HEK293 (cell line): ENCODE data around the gene C6orf89.

Experiments
- KLF10 ChIP-seq: fragments of 450-650 bp; IDR thresholded peaks from 2 replicates; pipeline ENCODE4 v1.5.1; 2018; ENCODE audit warnings: missing biosample characterization, mild to moderate bottlenecking, missing genetic modification characterization
- KLF7 ChIP-seq: fragments of 450-650 bp; formaldehyde crosslinking; IDR thresholded peaks from 2 replicates; pipeline ENCODE4 v1.5.1; 2016; ENCODE audit warnings: missing biosample characterization, missing genetic modification characterization, borderline replicate concordance
- ZBTB1 ChIP-seq: fragments of 450-650 bp; formaldehyde crosslinking; IDR thresholded peaks from 2 replicates; pipeline ENCODE4 v1.5.1; 2016; ENCODE audit warnings: missing biosample characterization, missing genetic modification characterization
- ZNF510 ChIP-seq: fragments of 450-650 bp; formaldehyde crosslinking; IDR thresholded peaks from 2 replicates; pipeline ENCODE4 v1.5.1; 2018; ENCODE audit warnings: mild to moderate bottlenecking, missing genetic modification characterization, missing biosample characterization; ENCODE audit not compliant: insufficient replicate concordance
- ZNF624 ChIP-seq: fragments of 450-650 bp; formaldehyde crosslinking; IDR thresholded peaks from 2 replicates; pipeline ENCODE4 v1.5.1; 2017; ENCODE audit warnings: missing biosample characterization, missing genetic modification characterization
- ZNF660 ChIP-seq: fragments of 450-650 bp; IDR thresholded peaks from 2 replicates; pipeline ENCODE4 v1.5.1; 2018; ENCODE audit warnings: missing biosample characterization, mild to moderate bottlenecking, missing genetic modification characterization
- TF ChIP-seq, protein P1 (sequence below): fragments of 450-650 bp; formaldehyde crosslinking; IDR thresholded peaks from 2 replicates; pipeline ENCODE4 v1.5.1; 2016; ENCODE audit warnings: missing biosample characterization, missing genetic modification characterization

DNA sequence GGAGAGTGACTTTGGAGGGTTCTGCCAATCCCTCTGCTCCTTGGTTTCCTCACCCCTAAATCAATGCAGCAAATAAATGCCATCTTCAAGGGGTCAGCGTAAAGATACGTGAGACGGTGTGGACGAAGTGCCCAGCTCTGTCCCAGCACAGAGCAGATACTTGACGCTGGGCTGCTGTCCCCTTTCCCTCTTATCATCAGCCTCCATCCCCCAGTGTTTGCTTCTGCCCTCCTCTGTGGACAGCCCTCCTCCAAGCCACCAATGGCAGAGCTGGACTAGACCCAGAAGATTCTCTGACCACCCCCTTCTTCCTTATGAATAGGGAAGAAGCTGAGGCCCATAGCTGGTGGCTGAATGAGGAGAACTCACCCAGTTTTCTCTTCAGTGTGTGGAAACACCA is 51.1 kb downstream of the C6orf89 start:
- TF ChIP-seq, protein P1, sequence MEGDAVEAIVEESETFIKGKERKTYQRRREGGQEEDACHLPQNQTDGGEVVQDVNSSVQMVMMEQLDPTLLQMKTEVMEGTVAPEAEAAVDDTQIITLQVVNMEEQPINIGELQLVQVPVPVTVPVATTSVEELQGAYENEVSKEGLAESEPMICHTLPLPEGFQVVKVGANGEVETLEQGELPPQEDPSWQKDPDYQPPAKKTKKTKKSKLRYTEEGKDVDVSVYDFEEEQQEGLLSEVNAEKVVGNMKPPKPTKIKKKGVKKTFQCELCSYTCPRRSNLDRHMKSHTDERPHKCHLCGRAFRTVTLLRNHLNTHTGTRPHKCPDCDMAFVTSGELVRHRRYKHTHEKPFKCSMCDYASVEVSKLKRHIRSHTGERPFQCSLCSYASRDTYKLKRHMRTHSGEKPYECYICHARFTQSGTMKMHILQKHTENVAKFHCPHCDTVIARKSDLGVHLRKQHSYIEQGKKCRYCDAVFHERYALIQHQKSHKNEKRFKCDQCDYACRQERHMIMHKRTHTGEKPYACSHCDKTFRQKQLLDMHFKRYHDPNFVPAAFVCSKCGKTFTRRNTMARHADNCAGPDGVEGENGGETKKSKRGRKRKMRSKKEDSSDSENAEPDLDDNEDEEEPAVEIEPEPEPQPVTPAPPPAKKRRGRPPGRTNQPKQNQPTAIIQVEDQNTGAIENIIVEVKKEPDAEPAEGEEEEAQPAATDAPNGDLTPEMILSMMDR (tag by site-specific recombination), result no peak
- TF ChIP-seq KLF10 (no peak), KLF7 (no peak), ZNF660 (tag by site-specific recombination) (no peak), ZNF510 (tag by site-specific recombination) (no peak), ZBTB1 (tag by site-specific recombination) (no peak), ZNF624 (tag by site-specific recombination) (no peak)
